HEK293 (cell line): ENCODE data around the gene RAPGEF5.

Experiments
- CTCF ChIA-PET: fragments of 350-600 bp; formaldehyde crosslinking; extraction: SDS; loops from one replicate; lab custom pipeline; 2021; ENCODE audit warnings: antibody characterized with exemption; lab: Yijun Ruan, JAX
- POLR2A ChIA-PET: fragments of 300-600 bp; formaldehyde crosslinking; extraction: SDS; loops from one replicate; lab custom pipeline; 2020; ENCODE audit warnings: antibody characterized with exemption, inconsistent platforms; lab: Yijun Ruan, JAX
- H3K27ac ChIP-seq: fragments of 200-500 bp; sonication (Bioruptor generic); 2 replicates; pipeline ENCODE4 v1.5.1; 2014; ENCODE audit warnings: low read depth, low read length, control low read depth, inconsistent platforms; ENCODE audit errors: extremely low read depth
- H3K36me3 ChIP-seq, 2 experiments: fragments of 200-500 bp in 1 of 2; sonication (Bioruptor generic) in 1 of 2; 1 replicate in 1 of 2; 2 replicates in 1 of 2; pipeline ENCODE4 v1.5.1; 2014 to 2017; ENCODE audit warnings: inconsistent platforms in 2 of 2, low read length in 2 of 2; ENCODE audit not compliant: control insufficient read depth in 2 of 2, insufficient read depth in 1 of 2
- H3K4me1 ChIP-seq: fragments of 200-500 bp; sonication (Bioruptor generic); 2 replicates; pipeline ENCODE4 v1.5.1; 2014; ENCODE audit warnings: mild to moderate bottlenecking, low read length, inconsistent platforms; ENCODE audit not compliant: control insufficient read depth, insufficient read depth
- H3K4me3 ChIP-seq: 2 replicates; pipeline ENCODE4 v1.5.1; 2011; ENCODE audit warnings: low read depth, mild to moderate bottlenecking, control low read depth, low read length, moderate library complexity
- H3K9me3 ChIP-seq: fragments of 200-500 bp; sonication (Bioruptor generic); 2 replicates; pipeline ENCODE4 v1.5.1; 2014; ENCODE audit warnings: low read depth, low read length, inconsistent platforms; ENCODE audit not compliant: control insufficient read depth, insufficient read depth
- GFI1B ChIP-seq: fragments of 450-650 bp; formaldehyde crosslinking; IDR thresholded peaks from 2 replicates; pipeline ENCODE4 v1.5.1; 2016; ENCODE audit warnings: missing biosample characterization, missing genetic modification characterization
- OSR2 ChIP-seq: fragments of 450-650 bp; formaldehyde crosslinking; IDR thresholded peaks from 2 replicates; pipeline ENCODE4 v1.5.1; 2016; ENCODE audit warnings: missing biosample characterization, missing genetic modification characterization
- PRDM10 ChIP-seq: fragments of 450-650 bp; formaldehyde crosslinking; IDR thresholded peaks from 2 replicates; pipeline ENCODE4 v1.5.1; 2016; ENCODE audit warnings: missing biosample characterization, missing genetic modification characterization
- ZBTB8A ChIP-seq: fragments of 450-650 bp; formaldehyde crosslinking; IDR thresholded peaks from 2 replicates; pipeline ENCODE4 v1.5.1; 2016; ENCODE audit warnings: missing biosample characterization, missing genetic modification characterization
- ZNF223 ChIP-seq: fragments of 450-650 bp; formaldehyde crosslinking; IDR thresholded peaks from 2 replicates; pipeline ENCODE4 v1.5.1; 2016; ENCODE audit warnings: missing biosample characterization, missing genetic modification characterization
- ZNF423 ChIP-seq: fragments of 450-650 bp; formaldehyde crosslinking; IDR thresholded peaks from 2 replicates; pipeline ENCODE4 v1.5.1; 2016; ENCODE audit warnings: missing biosample characterization, missing genetic modification characterization
- ZNF629 ChIP-seq: fragments of 450-650 bp; formaldehyde crosslinking; IDR thresholded peaks from 2 replicates; pipeline ENCODE4 v1.5.1; 2017; ENCODE audit warnings: missing biosample characterization, missing genetic modification characterization
- ZNF639 ChIP-seq: fragments of 450-650 bp; formaldehyde crosslinking; IDR thresholded peaks from 2 replicates; pipeline ENCODE4 v1.5.1; 2016; ENCODE audit warnings: missing biosample characterization, missing genetic modification characterization
- ZNF645 ChIP-seq: fragments of 450-650 bp; formaldehyde crosslinking; IDR thresholded peaks from 2 replicates; pipeline ENCODE4; 2016; ENCODE audit warnings: missing biosample characterization, missing genetic modification characterization
- TF ChIP-seq, protein P1 (sequence below): fragments of 450-650 bp; formaldehyde crosslinking; IDR thresholded peaks from 2 replicates; pipeline ENCODE4 v1.5.1; 2017; ENCODE audit warnings: missing biosample characterization, mild to moderate bottlenecking, missing genetic modification characterization, moderate library complexity
- TF ChIP-seq, protein P2 (sequence below): fragments of 450-650 bp; formaldehyde crosslinking; IDR thresholded peaks from 2 replicates; pipeline ENCODE4 v1.5.1; 2016; ENCODE audit warnings: missing biosample characterization, missing genetic modification characterization, borderline replicate concordance

Gene RAPGEF5

DNA sequence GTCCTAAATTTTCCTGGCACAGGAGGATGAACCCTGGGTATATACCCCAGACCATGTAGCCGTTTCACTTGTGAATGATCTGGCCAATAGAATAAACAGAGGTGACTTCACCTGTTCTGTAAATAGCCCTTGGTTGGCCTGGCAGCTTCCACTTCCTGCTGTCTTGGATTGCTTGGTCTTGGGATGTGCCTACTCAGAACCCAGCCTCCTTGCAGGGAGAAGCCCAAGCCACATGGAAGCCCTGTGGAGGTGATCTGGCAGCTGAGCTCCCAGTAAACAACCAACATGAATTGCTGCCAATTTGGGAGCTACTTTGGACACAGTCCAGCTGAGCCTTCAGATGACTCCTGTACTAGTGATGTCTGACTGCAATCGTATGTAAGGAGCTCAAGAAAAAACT lies 4.8 kb upstream of the RAPGEF5 start:
- Histone ChIP-seq H3K36me3 (no peaks in the 10 kb centered on the region), H3K4me3 (no peak overlapping the region), H3K9me3 (no peaks in the 10 kb centered on the region), H3K27ac (no peak overlapping the region), H3K4me1 (no peaks in the 10 kb centered on the region)
- ChIA-PET POLR2A (interaction anchor here (0.6 kb wide), 1 partner anchor 30 kb away, joined by 4 read pairs; no protein-coding TSS in a partner anchor), CTCF (interaction anchor here (0.8 to 1.3 kb wide), 2 partner anchors 9 to 14 kb away, joined by 3 to 6 read pairs; no protein-coding TSS in a partner anchor)
- TF ChIP-seq ZBTB8A = no peak
- no peak for TF ChIP-seq ZNF639 (tag by site-specific recombination)
- peak; percentile 53; the same call in 1 of the 2 replicates for TF ChIP-seq OSR2 (tag by site-specific recombination)
- TF ChIP-seq, protein P1, sequence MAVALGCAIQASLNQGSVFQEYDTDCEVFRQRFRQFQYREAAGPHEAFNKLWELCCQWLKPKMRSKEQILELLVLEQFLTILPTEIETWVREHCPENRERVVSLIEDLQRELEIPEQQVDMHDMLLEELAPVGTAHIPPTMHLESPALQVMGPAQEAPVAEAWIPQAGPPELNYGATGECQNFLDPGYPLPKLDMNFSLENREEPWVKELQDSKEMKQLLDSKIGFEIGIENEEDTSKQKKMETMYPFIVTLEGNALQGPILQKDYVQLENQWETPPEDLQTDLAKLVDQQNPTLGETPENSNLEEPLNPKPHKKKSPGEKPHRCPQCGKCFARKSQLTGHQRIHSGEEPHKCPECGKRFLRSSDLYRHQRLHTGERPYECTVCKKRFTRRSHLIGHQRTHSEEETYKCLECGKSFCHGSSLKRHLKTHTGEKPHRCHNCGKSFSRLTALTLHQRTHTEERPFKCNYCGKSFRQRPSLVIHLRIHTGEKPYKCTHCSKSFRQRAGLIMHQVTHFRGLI = peak; percentile 95
- no peak for TF ChIP-seq ZNF423 (tag by site-specific recombination)
- no peak for TF ChIP-seq ZNF223 (tag by site-specific recombination)
- TF ChIP-seq PRDM10 (tag by site-specific recombination) = 0 out of 2 replicates have a peak, but pooled peaks have one; percentile 20
- no peak for TF ChIP-seq ZNF645 (tag by site-specific recombination)
- TF ChIP-seq, protein P2, sequence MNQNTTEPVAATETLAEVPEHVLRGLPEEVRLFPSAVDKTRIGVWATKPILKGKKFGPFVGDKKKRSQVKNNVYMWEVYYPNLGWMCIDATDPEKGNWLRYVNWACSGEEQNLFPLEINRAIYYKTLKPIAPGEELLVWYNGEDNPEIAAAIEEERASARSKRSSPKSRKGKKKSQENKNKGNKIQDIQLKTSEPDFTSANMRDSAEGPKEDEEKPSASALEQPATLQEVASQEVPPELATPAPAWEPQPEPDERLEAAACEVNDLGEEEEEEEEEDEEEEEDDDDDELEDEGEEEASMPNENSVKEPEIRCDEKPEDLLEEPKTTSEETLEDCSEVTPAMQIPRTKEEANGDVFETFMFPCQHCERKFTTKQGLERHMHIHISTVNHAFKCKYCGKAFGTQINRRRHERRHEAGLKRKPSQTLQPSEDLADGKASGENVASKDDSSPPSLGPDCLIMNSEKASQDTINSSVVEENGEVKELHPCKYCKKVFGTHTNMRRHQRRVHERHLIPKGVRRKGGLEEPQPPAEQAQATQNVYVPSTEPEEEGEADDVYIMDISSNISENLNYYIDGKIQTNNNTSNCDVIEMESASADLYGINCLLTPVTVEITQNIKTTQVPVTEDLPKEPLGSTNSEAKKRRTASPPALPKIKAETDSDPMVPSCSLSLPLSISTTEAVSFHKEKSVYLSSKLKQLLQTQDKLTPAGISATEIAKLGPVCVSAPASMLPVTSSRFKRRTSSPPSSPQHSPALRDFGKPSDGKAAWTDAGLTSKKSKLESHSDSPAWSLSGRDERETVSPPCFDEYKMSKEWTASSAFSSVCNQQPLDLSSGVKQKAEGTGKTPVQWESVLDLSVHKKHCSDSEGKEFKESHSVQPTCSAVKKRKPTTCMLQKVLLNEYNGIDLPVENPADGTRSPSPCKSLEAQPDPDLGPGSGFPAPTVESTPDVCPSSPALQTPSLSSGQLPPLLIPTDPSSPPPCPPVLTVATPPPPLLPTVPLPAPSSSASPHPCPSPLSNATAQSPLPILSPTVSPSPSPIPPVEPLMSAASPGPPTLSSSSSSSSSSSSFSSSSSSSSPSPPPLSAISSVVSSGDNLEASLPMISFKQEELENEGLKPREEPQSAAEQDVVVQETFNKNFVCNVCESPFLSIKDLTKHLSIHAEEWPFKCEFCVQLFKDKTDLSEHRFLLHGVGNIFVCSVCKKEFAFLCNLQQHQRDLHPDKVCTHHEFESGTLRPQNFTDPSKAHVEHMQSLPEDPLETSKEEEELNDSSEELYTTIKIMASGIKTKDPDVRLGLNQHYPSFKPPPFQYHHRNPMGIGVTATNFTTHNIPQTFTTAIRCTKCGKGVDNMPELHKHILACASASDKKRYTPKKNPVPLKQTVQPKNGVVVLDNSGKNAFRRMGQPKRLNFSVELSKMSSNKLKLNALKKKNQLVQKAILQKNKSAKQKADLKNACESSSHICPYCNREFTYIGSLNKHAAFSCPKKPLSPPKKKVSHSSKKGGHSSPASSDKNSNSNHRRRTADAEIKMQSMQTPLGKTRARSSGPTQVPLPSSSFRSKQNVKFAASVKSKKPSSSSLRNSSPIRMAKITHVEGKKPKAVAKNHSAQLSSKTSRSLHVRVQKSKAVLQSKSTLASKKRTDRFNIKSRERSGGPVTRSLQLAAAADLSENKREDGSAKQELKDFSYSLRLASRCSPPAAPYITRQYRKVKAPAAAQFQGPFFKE (tag by site-specific recombination) = no peak
- no peak for TF ChIP-seq GFI1B (tag by site-specific recombination)
- TF ChIP-seq ZNF629 (tag by site-specific recombination) = no peak
